ENCODE measurements around the gene ZIC5.

GRCh38 chr13:99930925-99931324 is 40.6 kb downstream of the ZIC5 start:
- TF ChIP-seq, protein P1, sequence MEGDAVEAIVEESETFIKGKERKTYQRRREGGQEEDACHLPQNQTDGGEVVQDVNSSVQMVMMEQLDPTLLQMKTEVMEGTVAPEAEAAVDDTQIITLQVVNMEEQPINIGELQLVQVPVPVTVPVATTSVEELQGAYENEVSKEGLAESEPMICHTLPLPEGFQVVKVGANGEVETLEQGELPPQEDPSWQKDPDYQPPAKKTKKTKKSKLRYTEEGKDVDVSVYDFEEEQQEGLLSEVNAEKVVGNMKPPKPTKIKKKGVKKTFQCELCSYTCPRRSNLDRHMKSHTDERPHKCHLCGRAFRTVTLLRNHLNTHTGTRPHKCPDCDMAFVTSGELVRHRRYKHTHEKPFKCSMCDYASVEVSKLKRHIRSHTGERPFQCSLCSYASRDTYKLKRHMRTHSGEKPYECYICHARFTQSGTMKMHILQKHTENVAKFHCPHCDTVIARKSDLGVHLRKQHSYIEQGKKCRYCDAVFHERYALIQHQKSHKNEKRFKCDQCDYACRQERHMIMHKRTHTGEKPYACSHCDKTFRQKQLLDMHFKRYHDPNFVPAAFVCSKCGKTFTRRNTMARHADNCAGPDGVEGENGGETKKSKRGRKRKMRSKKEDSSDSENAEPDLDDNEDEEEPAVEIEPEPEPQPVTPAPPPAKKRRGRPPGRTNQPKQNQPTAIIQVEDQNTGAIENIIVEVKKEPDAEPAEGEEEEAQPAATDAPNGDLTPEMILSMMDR (IDR thresholded peaks at IDR 0.05) = no peak
- no peak for TF ChIP-seq ZFX (IDR thresholded peaks at IDR 0.05; ENCODE audit: borderline replicate concordance)

Data from 22Rv1 (cell line).